Thyroid gland (tissue), 4 donors: ENCODE measurements around the gene HPCAL1. TPM values are rescaled to one million over a fixed set of nuclear protein-coding genes. Genes with fewer than 3 reads are reported as not detected.
"Not testable (repeated sequence)": the region's sequence is repeated elsewhere in the genome, so short reads cannot be mapped to it uniquely, and the experiment has no call there.

Experiments
- DNase-seq, 2 donors: peaks; one replicate each; pipeline ENCODE4 v3.0.0-alpha.2; 2019
- H3K27ac ChIP-seq, 3 donors: fragments of 200-600 bp; sonication (generic); 1 replicate in 2 of 3; 2 replicates in 1 of 3; pipeline ENCODE4 v1.5.1; 2016 to 2019; ENCODE audit warnings: mild to moderate bottlenecking in 1 of 3, moderate library complexity in 1 of 3
- H3K27me3 ChIP-seq: fragments of 200-600 bp; sonication (generic); one replicate; pipeline ENCODE4 v1.5.1; 2019
- H3K36me3 ChIP-seq, 2 donors: fragments of 200-600 bp; sonication (generic); one replicate each; pipeline ENCODE4 v1.5.1; 2016 to 2019
- H3K4me1 ChIP-seq, 2 donors: fragments of 200-600 bp; sonication (generic); one replicate each; pipeline ENCODE4 v1.5.1; 2017 to 2019
- H3K4me3 ChIP-seq, 3 donors: fragments of 200-600 bp; sonication (generic); replicated peaks in 1 of 3; 1 replicate in 2 of 3; 2 replicates in 1 of 3; pipeline ENCODE4 v1.5.1; 2016; ENCODE audit warnings: mild to moderate bottlenecking in 1 of 3
- H3K9me3 ChIP-seq: fragments of 200-600 bp; sonication (generic); one replicate; pipeline ENCODE4 v1.5.1; 2017
- POLR2A ChIP-seq, 2 donors: fragments of 450-650 bp; IDR thresholded peaks; one replicate each; pipeline ENCODE4 v1.6.1; 2017; ENCODE audit warnings: antibody characterized with exemption in 2 of 2, mild to moderate bottlenecking in 2 of 2, moderate library complexity in 1 of 2
- WGBS, 2 donors: methylation state at CpG; one replicate each; pipeline ENCODE4 v1.1.5; 2017; 5-methylcytosine and 5-hydroxymethylcytosine counted together
- intact Hi-C: fragments of 100-400 bp; cut with DNase I; formaldehyde crosslinking; loops from one replicate; pipeline ENCODE4 v1.15.1; 2023
- total RNA-seq, 4 donors: library from RNA; depleted of rRNA; stranded (reverse); fragments of >200 nt; gene quantifications; one replicate each; pipeline ENCODE4 v1.2.3, GENCODE V29; 2016
- TF ChIP-seq, protein P1 (sequence below), 6 experiments: fragments of 200-600 bp in 3 of 6; fragments of 450-650 bp in 3 of 6; sonication (generic) in 3 of 6; IDR thresholded peaks; one replicate each; pipeline ENCODE4 v1.5.1; 2016 to 2019; ENCODE audit warnings: antibody characterized with exemption in 6 of 6, mild to moderate bottlenecking in 2 of 6, inconsistent platforms in 1 of 6, moderate library complexity in 1 of 6

HPCAL1 gene
- total RNA-seq, 4 donors from 2014 or later = 39.9 to 84.2 (median 64.8) TPM

DNA sequence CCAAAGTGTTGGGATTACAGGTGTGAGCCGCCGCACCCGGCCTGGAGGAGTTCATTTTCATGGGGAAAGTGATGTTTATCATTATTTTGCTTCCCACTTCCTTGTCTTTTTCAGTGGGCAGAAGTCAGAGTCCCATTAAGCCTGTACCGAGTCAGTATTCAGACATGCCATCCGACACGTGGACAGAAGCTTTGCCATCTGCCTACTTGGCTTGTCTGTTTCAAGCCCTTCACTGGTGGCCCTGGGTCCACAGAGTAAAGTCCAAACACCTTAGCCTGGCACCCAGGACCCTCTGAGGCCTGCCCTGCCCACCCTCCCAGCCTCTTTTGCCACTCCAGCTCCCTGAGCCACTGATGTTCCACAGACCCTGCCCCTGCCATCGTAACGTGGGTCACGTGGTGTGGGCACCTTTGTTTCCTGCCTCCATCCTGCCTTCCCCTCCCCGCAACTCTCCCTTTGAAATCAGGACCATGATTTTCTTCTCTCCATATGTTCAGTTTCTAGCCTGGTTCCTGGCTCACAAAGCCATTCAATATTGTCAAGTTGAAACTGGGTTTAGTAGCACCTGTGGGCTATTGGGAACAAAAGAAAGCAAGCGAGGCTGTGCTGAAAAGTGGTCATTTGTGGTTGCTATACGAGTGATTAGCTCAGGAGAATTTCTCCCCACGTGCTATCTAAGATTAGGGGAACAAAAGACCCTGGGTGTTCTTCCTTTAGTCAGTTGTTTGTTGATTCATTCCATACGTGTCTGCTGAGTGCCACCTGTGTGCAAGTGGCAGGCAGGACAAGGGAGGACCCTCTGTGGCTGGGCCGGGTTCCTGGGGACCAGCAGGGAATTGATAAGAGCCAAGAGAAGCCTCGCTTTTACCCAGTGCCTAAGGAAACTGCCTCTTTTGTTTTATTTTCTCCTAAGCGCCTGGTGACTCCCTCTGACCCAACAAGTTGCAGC lies 150.5 kb downstream of the HPCAL1 start:
- 86 to 93% methylated on average over 17 of the region's 17 CpGs for WGBS, 2 donors
- no peak overlapping the region for H3K4me3 ChIP-seq
- no peaks in the 10 kb centered on the region for H3K27me3 ChIP-seq
- intact Hi-C loops = no loop called here
- H3K9me3 ChIP-seq = no peaks in the 10 kb centered on the region
- TF ChIP-seq, protein P1, sequence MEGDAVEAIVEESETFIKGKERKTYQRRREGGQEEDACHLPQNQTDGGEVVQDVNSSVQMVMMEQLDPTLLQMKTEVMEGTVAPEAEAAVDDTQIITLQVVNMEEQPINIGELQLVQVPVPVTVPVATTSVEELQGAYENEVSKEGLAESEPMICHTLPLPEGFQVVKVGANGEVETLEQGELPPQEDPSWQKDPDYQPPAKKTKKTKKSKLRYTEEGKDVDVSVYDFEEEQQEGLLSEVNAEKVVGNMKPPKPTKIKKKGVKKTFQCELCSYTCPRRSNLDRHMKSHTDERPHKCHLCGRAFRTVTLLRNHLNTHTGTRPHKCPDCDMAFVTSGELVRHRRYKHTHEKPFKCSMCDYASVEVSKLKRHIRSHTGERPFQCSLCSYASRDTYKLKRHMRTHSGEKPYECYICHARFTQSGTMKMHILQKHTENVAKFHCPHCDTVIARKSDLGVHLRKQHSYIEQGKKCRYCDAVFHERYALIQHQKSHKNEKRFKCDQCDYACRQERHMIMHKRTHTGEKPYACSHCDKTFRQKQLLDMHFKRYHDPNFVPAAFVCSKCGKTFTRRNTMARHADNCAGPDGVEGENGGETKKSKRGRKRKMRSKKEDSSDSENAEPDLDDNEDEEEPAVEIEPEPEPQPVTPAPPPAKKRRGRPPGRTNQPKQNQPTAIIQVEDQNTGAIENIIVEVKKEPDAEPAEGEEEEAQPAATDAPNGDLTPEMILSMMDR (IDR thresholded peaks at IDR 0.05) = no peak
- TF ChIP-seq POLR2A (IDR thresholded peaks at IDR 0.05) = no peak
- DNase-seq = no peak
- H3K4me1 ChIP-seq = peaks cover 19 to 32% of the 10 kb centered on the region in 2 donors
- no peaks in the 10 kb centered on the region for H3K36me3 ChIP-seq
- peak overlapping the region in 1 of 3 donors; percentile 8 for H3K27ac ChIP-seq

- TF ChIP-seq, protein P1 (IDR thresholded peaks at IDR 0.05) = no peak
- no peak for TF ChIP-seq POLR2A (IDR thresholded peaks at IDR 0.05)
- H3K27ac ChIP-seq = no peak overlapping the region
These were observed 151.2 kb downstream of the HPCAL1 start for GRCh38 chr2:10453905-10454298.

DNA sequence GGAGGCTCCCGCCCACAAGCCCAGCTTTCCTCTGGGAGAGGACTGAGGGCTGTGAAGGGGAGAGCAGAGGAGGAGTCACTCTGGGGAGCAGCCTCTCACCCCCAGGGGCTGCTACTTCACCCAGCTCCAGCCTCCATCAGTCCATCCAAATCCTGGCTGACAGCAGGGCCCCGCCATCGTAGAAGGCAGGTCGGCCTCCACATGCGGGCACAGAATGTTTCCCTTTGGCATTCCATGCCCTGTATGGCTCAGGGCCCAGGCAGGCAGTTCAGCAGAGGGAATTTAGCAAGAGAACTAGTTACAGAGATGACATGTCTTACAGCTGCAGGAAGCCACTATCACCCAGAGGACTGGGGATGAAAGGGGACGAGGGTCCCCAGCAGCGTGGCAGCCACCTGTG lies 151.8 kb downstream of the HPCAL1 start:
- WGBS, 2 donors = 89 to 91% methylated on average over 7 of the region's 7 CpGs
- peaks cover 11 to 25% of the 10 kb centered on the region in 2 donors for H3K4me1 ChIP-seq
- no peaks in the 10 kb centered on the region for H3K9me3 ChIP-seq
- H3K27me3 ChIP-seq = no peaks in the 10 kb centered on the region
- intact Hi-C loops = no loop called here
- peak; percentile 49 to 50 for DNase-seq
- no peak overlapping the region for H3K27ac ChIP-seq
- TF ChIP-seq POLR2A (IDR thresholded peaks at IDR 0.05) = no peak
- TF ChIP-seq, protein P1 (IDR thresholded peaks at IDR 0.05) = no peak
- no peaks in the 10 kb centered on the region for H3K36me3 ChIP-seq
- no peak overlapping the region for H3K4me3 ChIP-seq

More at GRCh38 chr2:10453905-10454298, 151.2 kb downstream of the HPCAL1 start:
- DNase-seq = no peak
- no peaks in the 10 kb centered on the region for H3K36me3 ChIP-seq
- 94% methylated on average over 7 to 9 of the region's 9 CpGs for WGBS, 2 donors
- H3K4me1 ChIP-seq = peaks cover 17 to 31% of the 10 kb centered on the region in 2 donors
- intact Hi-C loops = no loop called here
- H3K9me3 ChIP-seq = no peaks in the 10 kb centered on the region
- no peaks in the 10 kb centered on the region for H3K27me3 ChIP-seq
- H3K4me3 ChIP-seq = no peak overlapping the region

DNA sequence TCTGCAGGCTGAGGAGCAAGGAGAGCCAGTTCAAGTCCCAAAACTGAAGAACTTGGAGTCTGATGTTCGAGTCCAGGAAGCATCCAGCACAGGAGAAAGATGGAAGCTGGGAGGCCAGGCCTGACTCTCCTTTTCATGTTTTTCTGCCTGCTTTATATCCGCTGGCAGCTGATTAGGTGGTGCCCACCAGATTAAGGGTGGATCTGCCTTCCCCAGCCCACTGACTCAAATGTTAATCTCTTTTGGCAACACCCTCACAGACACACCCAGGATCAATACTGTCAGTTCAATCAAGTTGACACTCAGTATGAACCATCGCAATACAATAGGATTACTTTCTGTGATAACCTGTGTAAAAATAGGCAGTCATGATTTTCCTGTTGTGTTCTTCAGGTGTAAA lies 154.5 kb downstream of the HPCAL1 start:
- Histone ChIP-seq H3K27ac (peak overlapping the region in 2 of 3 donors; percentile 31 to 46), H3K4me1 (peaks cover 6 to 16% of the 10 kb centered on the region in 2 donors)
- DNase-seq, H3K4me3 ChIP-seq, H3K36me3 ChIP-seq, intact Hi-C loops, H3K27me3 ChIP-seq, H3K9me3 ChIP-seq: not testable (repeated sequence)
- 91 to 95% methylated on average over 3 of the region's 3 CpGs for WGBS, 2 donors

GRCh38 chr2:10457846-10458598 lies 155.3 kb downstream of the HPCAL1 start:
- intact Hi-C loops = no loop called here
- peak; percentile 61 to 67 for DNase-seq
- Histone ChIP-seq H3K9me3 (no peaks in the 10 kb centered on the region), H3K27me3 (no peaks in the 10 kb centered on the region), H3K4me1 (peaks cover 5 to 9% of the 10 kb centered on the region in 2 donors), H3K27ac (peak overlapping the region; percentile 31 to 46 (median 45)), H3K4me3 (no peak overlapping the region), H3K36me3 (no peaks in the 10 kb centered on the region)
- WGBS, 2 donors = 53 to 59% methylated on average over 11 of the region's 11 CpGs
- TF ChIP-seq POLR2A (IDR thresholded peaks at IDR 0.05) = no peak
- TF ChIP-seq, protein P1 (IDR thresholded peaks at IDR 0.05) = no peak
